AG09309 (cell line): ENCODE measurements around the gene VOPP1.
"Not testable (repeated sequence)": the region's sequence is repeated elsewhere in the genome, so short reads cannot be mapped to it uniquely, and the experiment has no call there.

Experiments used
- DNase-seq: peaks from one replicate; pipeline ENCODE4 v3.0.0-alpha.2; 2010; ENCODE audit warnings: low read depth
- H3K4me3 ChIP-seq: 2 replicates; pipeline ENCODE4 v1.5.1; 2011; ENCODE audit warnings: mild to moderate bottlenecking, low read depth, low read length, moderate library complexity; ENCODE audit not compliant: control insufficient read depth
- CTCF ChIP-seq: IDR thresholded peaks from 2 replicates; pipeline ENCODE4 v1.5.1; 2011; ENCODE audit warnings: mild to moderate bottlenecking, low read depth, low read length, inconsistent platforms; ENCODE audit not compliant: insufficient read depth, control insufficient read depth; ENCODE audit errors: missing control alignments

Gene VOPP1

GRCh38 chr7:55590517-55591281 lies 18.4 kb upstream of the VOPP1 start:
- no peak overlapping the region for H3K4me3 ChIP-seq
- DNase-seq: no peak
- no peak for TF ChIP-seq CTCF

GRCh38 chr7:55589905-55590304 lies 17.6 kb upstream of the VOPP1 start:
- TF ChIP-seq CTCF: no peak

GRCh38 chr7:55588976-55589604 lies 16.8 kb upstream of the VOPP1 start:
- no peak overlapping the region for H3K4me3 ChIP-seq
- TF ChIP-seq CTCF: no peak
- DNase-seq: no peak

More at GRCh38 chr7:55589905-55590304, 17.6 kb upstream of the VOPP1 start:
- H3K4me3 ChIP-seq: no peak overlapping the region
- no peak for DNase-seq

- TF ChIP-seq CTCF: no peak
- H3K4me3 ChIP-seq: no peak overlapping the region
- DNase-seq: no peak
Observed at GRCh38 chr7:55588379-55588699, 16.0 kb upstream of the VOPP1 start.

- no peak for TF ChIP-seq CTCF
- DNase-seq: no peak
- H3K4me3 ChIP-seq: no peak overlapping the region
Observed at GRCh38 chr7:55587687-55588378, 15.5 kb upstream of the VOPP1 start.

- H3K4me3 ChIP-seq, DNase-seq: not testable (repeated sequence)
Observed at GRCh38 chr7:55582656-55583055, 10.4 kb upstream of the VOPP1 start.

- no peak for DNase-seq
- H3K4me3 ChIP-seq: no peak overlapping the region
- no peak for TF ChIP-seq CTCF
Observed at GRCh38 chr7:55576753-55577152, 4.5 kb upstream of the VOPP1 start.
